Activated CD4-positive, alpha-beta memory T cell treated with anti-CD3 and anti-CD28 coated beads for 36 hours (primary cell): ENCODE data around the gene OR5AU1. TPM values are rescaled to one million over a fixed set of nuclear protein-coding genes. Genes with fewer than 3 reads are reported as not detected.
A peak's percentile ranks its signal among the peaks of the same experiment; 100 is the strongest.
"Not testable (repeated sequence)": the region's sequence is repeated elsewhere in the genome, so short reads cannot be mapped to it uniquely, and the experiment has no call there.

ENCODE experiments used
- CTCF ChIA-PET: fragments of 350-600 bp; sonication (Branson Sonifier 250); formaldehyde crosslinking; loops from one replicate; lab custom pipeline; 2021; ENCODE audit warnings: antibody characterized with exemption, inconsistent platforms; lab: Charles Lee
- POLR2A ChIA-PET: fragments of 350-600 bp; sonication (Branson Sonifier 250); formaldehyde crosslinking; loops from one replicate; lab custom pipeline; 2021; ENCODE audit warnings: antibody characterized with exemption; lab: Charles Lee
- DNase-seq: peaks from one replicate; pipeline ENCODE4 v3.0.0-alpha.2; 2020
- H3K27ac Mint-ChIP-seq: one replicate; pipeline ENCODE4 v1.8.0; 2021; ENCODE audit warnings: mixed read lengths
- H3K27me3 Mint-ChIP-seq: one replicate; pipeline ENCODE4 v1.8.0; 2021; ENCODE audit warnings: mixed read lengths
- H3K36me3 Mint-ChIP-seq: one replicate; pipeline ENCODE4 v1.8.0; 2021; ENCODE audit warnings: mixed read lengths
- H3K4me1 Mint-ChIP-seq: one replicate; pipeline ENCODE4 v1.8.0; 2021; ENCODE audit warnings: low read depth, mixed read lengths
- H3K4me3 Mint-ChIP-seq: one replicate; pipeline ENCODE4 v1.8.0; 2021; ENCODE audit warnings: mild to moderate bottlenecking, mixed read lengths
- H3K9me3 Mint-ChIP-seq: one replicate; pipeline ENCODE4 v1.8.0; 2021; ENCODE audit warnings: mixed read lengths
- intact Hi-C: fragments of 100-400 bp; cut with micrococcal nuclease; formaldehyde crosslinking; loops from one replicate; pipeline ENCODE4 v1.15.1; 2023
- total RNA-seq, 2 experiments: library from RNA; stranded (reverse); gene quantifications; one replicate each; pipeline ENCODE4 v1.2.3, GENCODE V29; 2021

Gene OR5AU1
- total RNA-seq, 2 experiments from 2014 or later: not detected

DNA sequence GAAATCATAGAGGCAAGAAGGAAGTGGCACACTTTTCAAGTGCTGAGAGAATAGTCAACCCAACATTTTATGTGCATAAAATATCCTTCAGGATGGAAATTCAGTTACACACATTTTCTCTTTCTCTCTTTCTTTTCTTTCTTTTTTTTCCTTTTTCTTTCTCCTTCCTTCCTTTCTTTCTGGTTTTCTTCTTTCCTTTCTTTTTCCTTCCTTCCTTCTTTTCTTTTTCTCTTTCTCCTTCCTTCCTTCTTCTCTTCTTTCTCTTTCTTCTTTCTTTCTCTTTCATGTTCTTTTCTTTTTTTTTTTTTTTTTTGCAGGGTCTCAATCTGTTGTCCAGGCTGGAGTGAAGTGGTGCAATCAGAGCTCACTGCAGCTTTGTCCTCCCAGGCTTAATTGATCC, 38.7 kb upstream of the OR5AU1 start:
- no peak overlapping the region for H3K4me3 Mint-ChIP-seq
- intact Hi-C loops: no loop called here
- no peaks in the 10 kb centered on the region for H3K36me3 Mint-ChIP-seq
- H3K27me3 Mint-ChIP-seq: no peaks in the 10 kb centered on the region
- ChIA-PET POLR2A (no interaction called here), CTCF (no interaction called here)
- H3K27ac Mint-ChIP-seq: no peak overlapping the region
- no peak for DNase-seq
- H3K9me3 Mint-ChIP-seq: no peaks in the 10 kb centered on the region
- H3K4me1 Mint-ChIP-seq: peaks cover 12% of the 10 kb centered on the region

DNA sequence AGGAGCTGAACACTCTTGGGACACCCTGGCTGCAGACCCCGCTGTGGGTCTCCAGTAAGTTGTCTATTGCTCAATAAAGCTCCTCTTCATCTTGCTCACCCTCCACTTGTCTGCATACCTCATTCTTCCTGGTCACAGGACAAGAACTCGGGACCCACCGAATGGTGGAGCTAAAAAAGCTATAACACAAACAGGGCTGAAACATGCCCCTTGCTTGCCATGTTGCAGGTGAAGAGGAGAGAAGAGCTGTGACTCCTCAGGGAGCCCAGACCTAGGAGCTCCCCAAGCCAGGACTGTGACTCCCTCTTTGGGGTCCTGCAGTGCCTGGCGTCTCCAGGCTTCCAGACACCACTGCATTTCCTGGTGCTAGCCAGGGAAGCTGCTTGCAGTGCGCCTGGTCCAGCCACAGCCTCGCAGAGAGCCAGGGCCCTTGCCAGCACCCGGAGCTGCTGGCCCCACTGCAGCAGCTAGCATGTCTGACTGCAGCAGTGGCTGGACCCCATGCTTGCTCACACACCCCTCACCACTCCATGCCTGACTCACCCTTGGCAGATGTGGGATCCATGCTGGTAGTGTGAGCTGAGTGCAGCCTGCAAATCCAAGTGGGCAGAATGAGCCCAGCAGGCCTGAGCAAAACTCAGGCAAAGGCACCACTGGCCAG, 37.1 kb upstream of the OR5AU1 start:
- intact Hi-C loops: no loop called here
- Mint-ChIP-seq H3K4me1 (peaks cover 11% of the 10 kb centered on the region), H3K27ac (no peak overlapping the region), H3K4me3 (no peak overlapping the region), H3K36me3 (no peaks in the 10 kb centered on the region), H3K27me3 (no peaks in the 10 kb centered on the region), H3K9me3 (no peaks in the 10 kb centered on the region)
- ChIA-PET CTCF (interaction anchor here (0.7 to 1.1 kb wide), 2 partner anchors 89 to 222 kb away, joined by 3 read pairs; no protein-coding TSS in a partner anchor), POLR2A (interaction anchor here (1.5 kb wide), 1 partner anchor 10 kb away, joined by 4 read pairs; no protein-coding TSS in a partner anchor)
- no peak for DNase-seq

DNA sequence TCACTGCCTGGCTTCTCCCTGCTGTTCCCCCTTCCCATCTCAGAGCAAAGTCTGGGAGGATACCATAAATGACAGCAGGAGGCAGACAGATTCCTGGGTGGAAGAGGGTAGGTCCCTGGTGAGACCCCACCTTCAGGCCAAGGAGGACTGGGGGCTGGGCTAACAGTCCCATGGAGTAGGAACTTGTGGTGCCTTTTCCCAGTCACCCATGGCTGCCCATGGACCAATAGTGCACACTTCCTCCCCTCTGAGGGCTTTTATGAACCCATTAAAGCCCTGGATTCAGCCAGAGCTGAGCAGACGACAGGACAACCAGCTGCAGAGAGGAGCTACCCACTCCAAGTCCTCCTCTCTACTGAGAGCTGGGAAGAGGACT, 36.6 kb upstream of the OR5AU1 start:
- CTCF ChIA-PET: no interaction called here
- intact Hi-C loops: no loop called here

DNA sequence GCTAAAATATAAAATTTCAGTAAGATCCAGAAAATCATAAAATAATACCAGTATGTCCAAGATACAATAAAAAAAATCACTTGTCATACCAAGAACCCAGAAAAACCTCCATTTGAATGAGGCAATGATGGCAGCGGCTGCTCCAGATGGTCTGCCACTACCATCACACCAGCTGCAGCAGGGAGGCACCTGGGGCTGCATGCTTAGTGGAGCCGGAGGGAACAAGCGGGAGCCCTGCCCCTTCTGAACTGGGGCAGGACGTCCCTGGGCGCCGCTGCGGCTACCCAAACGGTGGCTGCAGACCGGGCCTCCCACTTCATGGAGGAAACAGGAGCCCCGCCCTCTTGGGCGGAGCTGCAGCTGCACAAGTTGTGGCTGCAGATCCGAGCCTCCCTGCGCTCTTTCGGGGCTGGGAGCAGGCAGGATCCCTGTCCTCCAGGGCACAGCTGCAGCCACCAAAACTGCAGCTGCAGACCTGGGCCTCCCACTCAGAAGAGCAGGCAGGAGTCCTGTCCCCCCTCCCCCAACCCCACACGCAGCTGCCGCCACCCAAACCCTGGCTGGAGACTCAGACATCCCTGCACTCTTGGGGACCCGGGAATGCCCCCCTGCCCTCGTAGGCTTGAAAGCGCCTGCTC, 36.1 kb upstream of the OR5AU1 start:
- ChIA-PET POLR2A (interaction anchor here (1.5 kb wide), 1 partner anchor 11 kb away, joined by 4 read pairs; no protein-coding TSS in a partner anchor), CTCF (no interaction called here)
- Mint-ChIP-seq H3K4me1 (peaks cover 6% of the 10 kb centered on the region), H3K27me3 (no peaks in the 10 kb centered on the region), H3K27ac (no peak overlapping the region), H3K4me3 (peak overlapping the region; percentile 54), H3K36me3 (no peaks in the 10 kb centered on the region), H3K9me3 (no peaks in the 10 kb centered on the region)
- peak; percentile 82 for DNase-seq
- intact Hi-C loops: no loop called here

More for the DNA sequence above, 36.6 kb upstream of the OR5AU1 start:
- POLR2A ChIA-PET: interaction anchor here (1.5 kb wide), 1 partner anchor 10 kb away, joined by 4 read pairs; no protein-coding TSS in a partner anchor
- no peaks in the 10 kb centered on the region for H3K27me3 Mint-ChIP-seq
- peak overlapping the region; percentile 54 for H3K4me3 Mint-ChIP-seq
- no peak for DNase-seq
- H3K4me1 Mint-ChIP-seq: peaks cover 6% of the 10 kb centered on the region
- H3K27ac Mint-ChIP-seq: no peak overlapping the region
- no peaks in the 10 kb centered on the region for H3K36me3 Mint-ChIP-seq
- H3K9me3 Mint-ChIP-seq: no peaks in the 10 kb centered on the region

DNA sequence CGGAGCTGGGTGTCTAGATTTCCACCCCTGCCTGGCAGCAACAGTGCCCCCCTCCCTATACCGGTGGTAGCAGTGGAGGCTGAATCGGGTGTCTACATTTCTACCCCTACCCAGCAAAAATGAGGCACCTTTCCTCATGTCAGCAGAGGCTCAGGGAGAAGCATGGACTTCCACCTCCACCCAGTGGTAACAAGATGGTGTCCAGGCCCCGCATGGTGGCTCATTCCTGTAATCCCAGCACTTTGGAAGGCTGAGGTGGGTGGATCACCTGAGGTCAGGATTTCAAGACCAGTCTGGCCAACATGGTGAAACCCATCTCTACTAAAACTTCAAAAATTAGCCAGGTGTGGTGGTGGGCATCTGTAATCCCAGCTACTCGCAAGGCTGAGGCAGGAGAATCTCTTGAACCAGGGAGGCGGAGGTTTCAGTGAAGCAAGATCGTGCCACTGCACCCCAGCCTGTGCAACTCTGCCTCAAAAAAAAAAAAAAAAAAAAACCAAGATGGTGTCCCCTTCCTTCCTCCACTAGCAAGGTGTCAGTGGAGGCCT, 35.5 kb upstream of the OR5AU1 start:
- H3K27ac Mint-ChIP-seq: no peak overlapping the region
- no peaks in the 10 kb centered on the region for H3K9me3 Mint-ChIP-seq
- peaks cover 6% of the 10 kb centered on the region for H3K4me1 Mint-ChIP-seq
- CTCF ChIA-PET: interaction anchor here (0.7 kb wide), 1 partner anchor 24 kb away, joined by 3 read pairs; no protein-coding TSS in a partner anchor
- H3K36me3 Mint-ChIP-seq: no peaks in the 10 kb centered on the region
- no peak for DNase-seq
- H3K27me3 Mint-ChIP-seq: no peaks in the 10 kb centered on the region
- POLR2A ChIA-PET: no interaction called here
- peak overlapping the region; percentile 54 for H3K4me3 Mint-ChIP-seq
- intact Hi-C loops: no loop called here

DNA sequence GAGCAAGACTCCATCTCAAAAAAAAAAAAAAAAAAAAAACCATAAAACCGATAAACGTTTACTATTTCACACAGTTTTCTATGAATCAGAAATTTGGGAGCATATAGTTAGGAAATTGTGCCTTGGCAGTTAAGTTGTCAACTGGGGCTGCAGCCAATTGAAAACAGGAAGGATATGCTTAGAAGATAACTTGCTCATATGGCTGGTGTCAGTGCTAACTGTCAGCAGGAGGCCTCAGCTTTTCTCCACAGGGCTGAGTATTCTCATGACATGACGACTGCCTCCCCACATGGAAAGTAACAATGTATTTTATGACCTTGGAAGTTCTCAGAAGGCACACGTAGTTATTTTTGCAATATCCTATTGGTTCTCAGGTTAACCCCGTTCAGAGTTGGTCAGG, 29.6 kb upstream of the OR5AU1 start:
- Mint-ChIP-seq H3K36me3 (peaks cover 2% of the 10 kb centered on the region), H3K9me3 (peaks cover 11% of the 10 kb centered on the region), H3K4me3 (no peak overlapping the region), H3K27me3 (peaks cover 8% of the 10 kb centered on the region), H3K27ac (no peak overlapping the region), H3K4me1 (no peaks in the 10 kb centered on the region)
- POLR2A ChIA-PET: no interaction called here
- intact Hi-C loops: no loop called here
- CTCF ChIA-PET: no interaction called here
- DNase-seq: no peak

DNA sequence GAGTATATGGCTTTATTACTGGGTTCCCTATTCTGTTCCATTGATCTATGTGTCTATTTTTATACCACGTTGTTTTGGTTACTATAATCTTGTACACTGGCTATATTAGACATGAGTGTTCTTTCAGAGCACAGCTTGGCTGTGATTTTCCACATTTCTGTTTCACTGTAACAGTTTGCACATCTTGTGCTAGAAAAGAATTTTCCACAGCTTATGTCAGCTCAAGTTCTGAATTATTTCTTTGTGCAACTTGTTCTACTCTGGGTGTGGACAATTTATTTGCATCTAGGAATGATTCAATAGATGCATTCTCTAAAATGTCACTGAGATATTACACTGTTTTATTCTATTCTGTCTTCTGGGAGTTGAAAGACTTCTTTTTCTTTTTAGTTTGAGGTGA, 28.4 kb upstream of the OR5AU1 start:
- Mint-ChIP-seq H3K36me3 (peaks cover 2% of the 10 kb centered on the region), H3K27ac (no peak overlapping the region), H3K27me3 (peaks cover 8% of the 10 kb centered on the region), H3K4me1 (no peaks in the 10 kb centered on the region), H3K9me3 (peaks cover 11% of the 10 kb centered on the region), H3K4me3 (no peak overlapping the region)
- DNase-seq: no peak
- ChIA-PET POLR2A (no interaction called here), CTCF (no interaction called here)
- intact Hi-C loops: no loop called here

DNA sequence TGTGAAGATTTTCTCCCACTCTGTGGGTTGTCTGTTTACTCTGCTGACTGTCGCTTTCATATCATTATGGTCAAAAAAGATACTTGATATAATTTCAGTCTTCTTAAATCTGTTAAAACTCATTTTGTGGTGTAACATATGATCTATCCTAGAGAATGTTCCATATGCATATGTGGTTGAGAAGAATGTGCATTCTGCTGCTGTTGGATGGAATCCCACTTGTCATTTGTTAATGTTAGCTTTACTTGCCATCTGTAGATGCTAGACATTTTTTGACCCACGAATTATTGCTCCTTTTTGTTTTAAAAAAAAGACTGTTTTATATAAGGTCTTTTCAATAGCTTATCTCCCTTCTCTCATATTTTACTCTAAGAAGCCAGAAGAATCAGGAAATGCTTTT, 26.3 kb upstream of the OR5AU1 start:
- Mint-ChIP-seq H3K9me3 (peaks cover 20% of the 10 kb centered on the region), H3K4me1 (no peaks in the 10 kb centered on the region), H3K27me3 (peaks cover 8% of the 10 kb centered on the region), H3K27ac (no peak overlapping the region), H3K36me3 (peaks cover 2% of the 10 kb centered on the region), H3K4me3 (no peak overlapping the region)
- no peak for DNase-seq
- POLR2A ChIA-PET: no interaction called here
- intact Hi-C loops: no loop called here
- CTCF ChIA-PET: no interaction called here

DNA sequence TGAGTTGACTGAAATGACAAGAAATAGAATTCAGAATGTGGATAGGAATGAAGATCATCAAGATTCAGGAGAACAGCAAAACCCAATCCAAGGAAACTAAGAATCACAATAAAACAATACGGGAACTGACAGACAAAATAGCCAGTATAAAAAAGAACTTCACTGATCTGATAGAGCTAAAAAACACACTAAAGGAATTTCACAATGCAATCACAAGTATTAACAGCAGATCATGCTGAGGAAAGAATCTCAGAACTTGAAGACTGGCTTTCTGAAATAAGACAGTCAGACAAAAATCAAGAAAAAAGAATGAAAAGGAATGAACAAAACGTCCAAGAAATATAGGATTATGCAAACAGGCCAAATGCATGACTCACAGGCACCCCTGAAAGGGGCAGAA, 15.3 kb upstream of the OR5AU1 start:
- Mint-ChIP-seq H3K27me3 (peaks cover 13% of the 10 kb centered on the region), H3K9me3 (peaks cover 3% of the 10 kb centered on the region), H3K4me3 (no peak overlapping the region), H3K36me3 (no peaks in the 10 kb centered on the region), H3K27ac (no peak overlapping the region), H3K4me1 (no peaks in the 10 kb centered on the region)
- intact Hi-C loops: no loop called here
- ChIA-PET POLR2A (interaction anchor here (0.6 kb wide), 1 partner anchor 176 kb away, joined by 3 read pairs; no protein-coding TSS in a partner anchor), CTCF (no interaction called here)
- DNase-seq: no peak

DNA sequence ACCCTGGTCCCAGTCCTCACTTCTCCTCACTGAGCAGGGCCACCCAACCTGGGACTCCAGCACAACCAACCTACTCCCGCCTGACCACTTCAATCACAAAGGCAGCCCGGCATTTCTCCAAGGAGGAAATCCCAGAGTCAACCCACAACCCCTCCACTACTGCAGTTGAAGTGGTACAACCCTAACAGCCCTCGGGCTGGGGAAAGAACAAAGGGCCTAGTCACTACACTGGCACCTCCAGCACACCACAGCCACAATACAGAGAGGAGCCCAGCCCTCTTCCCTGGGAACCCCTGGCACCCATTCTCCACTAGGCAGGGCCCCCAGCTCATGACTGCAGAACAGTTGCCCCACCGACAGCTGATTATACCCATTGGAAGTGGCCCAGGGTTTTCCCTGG, 13.7 kb upstream of the OR5AU1 start:
- H3K27me3 Mint-ChIP-seq: peaks cover 16% of the 10 kb centered on the region
- H3K9me3 Mint-ChIP-seq: peaks cover 3% of the 10 kb centered on the region
- no peaks in the 10 kb centered on the region for H3K4me1 Mint-ChIP-seq
- POLR2A ChIA-PET: interaction anchor here (0.8 kb wide), 1 partner anchor 43 kb away, joined by 3 read pairs; no protein-coding TSS in a partner anchor
- no peaks in the 10 kb centered on the region for H3K36me3 Mint-ChIP-seq
- H3K27ac Mint-ChIP-seq: no peak overlapping the region
- no peak for DNase-seq
- no peak overlapping the region for H3K4me3 Mint-ChIP-seq
- intact Hi-C loops: no loop called here
- CTCF ChIA-PET: no interaction called here

DNA sequence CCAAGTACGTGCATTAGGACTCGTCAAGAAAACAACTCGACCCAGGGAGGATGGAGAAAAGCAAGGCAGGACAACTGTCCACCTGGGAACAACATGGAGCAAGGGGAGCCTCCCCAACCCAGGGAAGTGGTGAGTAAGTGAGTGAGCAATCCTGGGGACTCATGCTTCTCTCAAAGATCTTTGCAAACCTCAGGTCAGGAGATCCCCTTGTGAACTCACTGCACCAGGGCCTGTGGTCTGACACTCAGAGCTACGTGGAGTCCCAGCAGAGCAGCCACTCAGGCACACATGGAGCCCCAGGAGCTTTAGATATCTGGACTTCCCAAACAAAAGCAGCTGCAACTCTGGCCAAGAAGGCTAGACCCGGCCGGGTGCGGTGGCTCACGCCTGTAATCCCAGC, 12.2 kb upstream of the OR5AU1 start:
- peaks cover 3% of the 10 kb centered on the region for H3K9me3 Mint-ChIP-seq
- intact Hi-C loops: no loop called here
- CTCF ChIA-PET: no interaction called here
- H3K4me1 Mint-ChIP-seq: no peaks in the 10 kb centered on the region
- H3K4me3 Mint-ChIP-seq: no peak overlapping the region
- no peak overlapping the region for H3K27ac Mint-ChIP-seq
- H3K36me3 Mint-ChIP-seq: no peaks in the 10 kb centered on the region
- POLR2A ChIA-PET: no interaction called here
- no peak for DNase-seq
- H3K27me3 Mint-ChIP-seq: peaks cover 20% of the 10 kb centered on the region

DNA sequence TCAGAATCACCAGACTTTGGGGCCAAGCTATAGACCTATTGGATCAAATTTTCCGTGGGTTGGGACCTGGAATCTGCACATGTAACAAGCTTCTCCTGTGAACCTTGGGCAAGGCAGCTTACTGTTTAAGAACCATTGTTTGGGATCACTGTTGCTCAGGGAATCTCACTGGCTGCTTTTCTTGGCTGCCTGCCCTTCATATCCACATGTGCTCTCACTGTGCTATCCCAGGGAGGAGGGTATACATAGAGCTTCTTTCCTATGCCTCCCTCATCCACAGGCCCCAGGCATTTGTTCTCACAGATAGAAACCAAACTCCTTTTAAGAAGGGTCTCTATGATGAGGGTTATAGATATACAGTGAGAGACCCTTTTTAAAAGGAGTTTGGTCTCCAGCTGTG, 9.8 kb upstream of the OR5AU1 start:
- H3K9me3 Mint-ChIP-seq, H3K36me3 Mint-ChIP-seq, POLR2A ChIA-PET, H3K4me1 Mint-ChIP-seq, CTCF ChIA-PET, intact Hi-C loops, DNase-seq, H3K27ac Mint-ChIP-seq, H3K4me3 Mint-ChIP-seq: not testable (repeated sequence)
- peaks cover 20% of the 10 kb centered on the region for H3K27me3 Mint-ChIP-seq
